Stimulated activated CD4-positive, alpha-beta T cell treated with anti-CD3 and anti-CD28 coated beads, Interleukin-1b, Interleukin-23, amount 100 ng/mL, for 48 hours (primary cell): Measurements from ENCODE around the gene MYH14.
"Not testable (repeated sequence)": the region's sequence is repeated elsewhere in the genome, so short reads cannot be mapped to it uniquely, and the experiment has no call there.

Experiments used
- DNase-seq: peaks from one replicate; pipeline ENCODE4 v3.0.0-alpha.2; 2020

The MYH14 gene

GRCh38 chr19:50337031-50337430 is 133.6 kb downstream of the MYH14 start:
- DNase-seq, result not testable (repeated sequence)

GRCh38 chr19:50340331-50340730 is 136.9 kb downstream of the MYH14 start:
- DNase-seq, result no peak

GRCh38 chr19:50341091-50341564 is 137.7 kb downstream of the MYH14 start:
- DNase-seq, result no peak

- DNase-seq, result no peak
Measured at GRCh38 chr19:50344661-50345318, 141.4 kb downstream of the MYH14 start.

GRCh38 chr19:50347089-50347581 is 143.7 kb downstream of the MYH14 start:
- DNase-seq, result not testable (repeated sequence)

GRCh38 chr19:50349277-50350057 is 146.0 kb downstream of the MYH14 start:
- DNase-seq, result no peak

- no peak for DNase-seq
Measured at GRCh38 chr19:50352242-50352641, 148.8 kb downstream of the MYH14 start.

GRCh38 chr19:50353487-50353880 is 150.1 kb downstream of the MYH14 start:
- not testable (repeated sequence) for DNase-seq

GRCh38 chr19:50356691-50357177 is 153.3 kb downstream of the MYH14 start:
- no peak for DNase-seq

GRCh38 chr19:50357178-50358100 is 154.0 kb downstream of the MYH14 start:
- peak; percentile 88 for DNase-seq

- DNase-seq, result peak; percentile 79
Measured at GRCh38 chr19:50358483-50359327, 155.3 kb downstream of the MYH14 start.

GRCh38 chr19:50359328-50359818 is 156.0 kb downstream of the MYH14 start:
- no peak for DNase-seq
